GM12865 (cell line): ENCODE data around the gene FGD5.

Experiments
- DNase-seq: peaks from one replicate; pipeline ENCODE4 v3.0.0; 2010; ENCODE audit warnings: low read depth
- H3K4me3 ChIP-seq: 2 replicates; pipeline ENCODE4 v1.5.1; 2011; ENCODE audit warnings: mild to moderate bottlenecking, low read depth, low read length, control low read depth
- CTCF ChIP-seq: IDR thresholded peaks from 2 replicates; pipeline ENCODE4 v1.5.1; 2011; ENCODE audit warnings: low read length, control low read depth, low read depth, inconsistent platforms; ENCODE audit not compliant: insufficient read depth; ENCODE audit errors: missing control alignments

FGD5 gene

GRCh38 chr3:14820156-14820555, 1.4 kb downstream of the FGD5 start:
- no peak for DNase-seq
- H3K4me3 ChIP-seq, result no peak overlapping the region
- no peak for TF ChIP-seq CTCF

GRCh38 chr3:14821151-14821550, 2.4 kb downstream of the FGD5 start:
- TF ChIP-seq CTCF, result no peak
- no peak for DNase-seq
- no peak overlapping the region for H3K4me3 ChIP-seq

- TF ChIP-seq CTCF, result no peak
- H3K4me3 ChIP-seq, result no peak overlapping the region
- no peak for DNase-seq
These were observed 3.4 kb downstream of the FGD5 start for GRCh38 chr3:14822134-14822533.

- H3K4me3 ChIP-seq, result no peak overlapping the region
- TF ChIP-seq CTCF, result no peak
- no peak for DNase-seq
These were observed 4.1 kb downstream of the FGD5 start for GRCh38 chr3:14822670-14823390.

- H3K4me3 ChIP-seq, result no peak overlapping the region
- TF ChIP-seq CTCF, result no peak
- no peak for DNase-seq
These were observed 4.6 kb downstream of the FGD5 start for GRCh38 chr3:14823393-14823792.

GRCh38 chr3:14823910-14824629, 5.3 kb downstream of the FGD5 start:
- DNase-seq, result no peak
- TF ChIP-seq CTCF, result no peak
- H3K4me3 ChIP-seq, result no peak overlapping the region

GRCh38 chr3:14824646-14825045, 5.9 kb downstream of the FGD5 start:
- no peak for TF ChIP-seq CTCF
- H3K4me3 ChIP-seq, result no peak overlapping the region
- DNase-seq, result no peak
